Calu3 (cell line): ENCODE measurements around the gene CD80. TPM values are rescaled to one million over a fixed set of nuclear protein-coding genes. Genes with fewer than 3 reads are reported as not detected.

Experiments used
- BruUV-seq: library from RNA; stranded (reverse); fragments of 400-500 nt; replicated peaks from 2 replicates; lab custom pipeline; 2021; lab: Mats Ljungman, UMichigan
- CTCF ChIA-PET: fragments of 300-600 bp; sonication (Branson Sonifier 250); formaldehyde crosslinking; loops from one replicate; lab custom pipeline; 2022; ENCODE audit warnings: antibody characterized with exemption; lab: Charles Lee
- DNase-seq: peaks from one replicate; pipeline ENCODE4 v3.0.0; 2022
- H3K27ac Mint-ChIP-seq: one replicate; pipeline ENCODE4 v1.8.0; 2022; ENCODE audit warnings: mixed read lengths; ENCODE audit not compliant: unreplicated experiment
- H3K27me3 Mint-ChIP-seq: one replicate; pipeline ENCODE4 v1.8.0; 2022; ENCODE audit warnings: mixed read lengths; ENCODE audit not compliant: unreplicated experiment
- H3K36me3 Mint-ChIP-seq: one replicate; pipeline ENCODE4 v1.8.0; 2022; ENCODE audit warnings: mild to moderate bottlenecking, moderate library complexity, mixed read lengths; ENCODE audit not compliant: insufficient read depth, unreplicated experiment
- H3K4me1 Mint-ChIP-seq: one replicate; pipeline ENCODE4 v1.8.0; 2022; ENCODE audit warnings: mild to moderate bottlenecking, low read depth, mixed read lengths; ENCODE audit not compliant: unreplicated experiment
- H3K4me3 Mint-ChIP-seq: one replicate; pipeline ENCODE4 v1.8.0; 2022; ENCODE audit warnings: mild to moderate bottlenecking, low read depth, moderate library complexity, mixed read lengths; ENCODE audit not compliant: unreplicated experiment
- H3K9me3 Mint-ChIP-seq: one replicate; pipeline ENCODE4 v1.8.0; 2022; ENCODE audit warnings: low read depth, mixed read lengths; ENCODE audit not compliant: unreplicated experiment
- CTCF ChIP-seq: fragments of 200-600 bp; IDR thresholded peaks from one replicate; pipeline ENCODE4 v1.8.0; 2022; ENCODE audit warnings: antibody characterized with exemption; ENCODE audit not compliant: unreplicated experiment
- intact Hi-C: fragments of 100-400 bp; cut with micrococcal nuclease; formaldehyde crosslinking; loops from one replicate; pipeline ENCODE4 v1.10.0; 2022; ENCODE audit not compliant: unreplicated experiment
- total RNA-seq: library from RNA; stranded (reverse); gene quantifications from 2 replicates; pipeline ENCODE4 v1.2.3, GENCODE V29; 2022

Gene CD80
- total RNA-seq, 1 experiment from 2014 or later: not detected

DNA sequence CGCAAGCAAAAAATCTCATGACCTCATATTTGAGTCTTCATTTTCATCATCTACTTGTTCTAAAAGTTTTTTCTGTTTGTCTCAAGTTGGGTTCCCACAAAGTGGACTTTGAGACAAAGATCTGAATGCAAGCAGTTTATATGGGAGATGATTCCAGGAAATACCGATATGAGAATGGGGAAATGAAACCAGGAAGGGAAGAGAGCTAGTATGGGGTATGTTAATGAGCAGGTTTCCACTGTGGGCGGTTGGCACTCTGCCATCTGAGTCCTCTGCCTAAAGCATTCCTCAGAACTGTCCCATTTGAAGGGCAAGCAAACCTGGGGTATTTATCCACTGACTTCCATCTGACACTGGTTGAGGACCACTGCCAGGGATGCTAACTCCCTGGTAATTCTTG, 28.7 kb upstream of the CD80 start:
- no peaks in the 10 kb centered on the region for H3K9me3 Mint-ChIP-seq
- CTCF ChIA-PET: no interaction called here
- peak; percentile 16 for DNase-seq
- no peak for TF ChIP-seq CTCF
- peaks cover 24% of the 10 kb centered on the region for H3K27me3 Mint-ChIP-seq
- intact Hi-C loops: no loop called here
- H3K27ac Mint-ChIP-seq: no peak overlapping the region
- BruUV-seq: no TSS peak
- no peaks in the 10 kb centered on the region for H3K36me3 Mint-ChIP-seq
- no peaks in the 10 kb centered on the region for H3K4me1 Mint-ChIP-seq
- no peak overlapping the region for H3K4me3 Mint-ChIP-seq

GRCh38 chr3:119586733-119587172, 27.3 kb upstream of the CD80 start:
- DNase-seq: no peak
- peaks cover 24% of the 10 kb centered on the region for H3K27me3 Mint-ChIP-seq
- no peak for TF ChIP-seq CTCF
- CTCF ChIA-PET: no interaction called here
- no peaks in the 10 kb centered on the region for H3K36me3 Mint-ChIP-seq
- intact Hi-C loops: no loop called here
- no TSS peak for BruUV-seq
- H3K9me3 Mint-ChIP-seq: no peaks in the 10 kb centered on the region
- H3K4me1 Mint-ChIP-seq: no peaks in the 10 kb centered on the region
- H3K4me3 Mint-ChIP-seq: no peak overlapping the region
- H3K27ac Mint-ChIP-seq: no peak overlapping the region

- Mint-ChIP-seq H3K36me3 (no peaks in the 10 kb centered on the region), H3K4me3 (no peak overlapping the region), H3K27ac (no peak overlapping the region), H3K4me1 (no peaks in the 10 kb centered on the region), H3K9me3 (no peaks in the 10 kb centered on the region), H3K27me3 (peaks cover 24% of the 10 kb centered on the region)
- intact Hi-C loops: no loop called here
- no peak for DNase-seq
- CTCF ChIA-PET: no interaction called here
- TF ChIP-seq CTCF: no peak
- BruUV-seq: no TSS peak
These were observed 26.6 kb upstream of the CD80 start for GRCh38 chr3:119585856-119586570.

DNA sequence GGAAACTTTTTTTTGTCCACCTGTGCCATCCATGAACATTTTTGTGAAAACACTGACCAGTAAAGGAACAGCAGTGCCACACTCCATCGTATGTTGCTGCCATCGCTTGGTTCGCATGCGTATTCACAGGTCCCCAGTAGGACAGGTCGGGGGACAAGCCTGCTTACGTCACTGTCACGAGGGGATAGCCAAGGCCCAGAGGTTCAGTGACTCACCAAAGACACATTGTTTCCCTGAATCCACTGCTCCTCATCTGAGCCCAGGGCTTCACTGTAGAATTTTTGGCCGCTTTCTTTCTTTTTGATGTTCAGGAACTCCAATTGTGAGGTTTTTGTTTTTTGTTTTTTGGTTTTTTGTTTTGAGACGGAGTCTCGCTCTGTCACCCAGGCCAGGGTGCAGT, 25.8 kb upstream of the CD80 start:
- intact Hi-C loops: no loop called here
- Mint-ChIP-seq H3K4me1 (no peaks in the 10 kb centered on the region), H3K4me3 (no peak overlapping the region), H3K27ac (no peak overlapping the region), H3K36me3 (no peaks in the 10 kb centered on the region), H3K27me3 (peaks cover 19% of the 10 kb centered on the region), H3K9me3 (no peaks in the 10 kb centered on the region)
- no peak for TF ChIP-seq CTCF
- BruUV-seq: no TSS peak
- DNase-seq: no peak
- CTCF ChIA-PET: interaction anchor here (0.5 kb wide), 1 partner anchor 1680 kb away, joined by 4 read pairs; no protein-coding TSS in a partner anchor
